ENCODE measurements around the gene DLG3. TPM values are rescaled to one million over a fixed set of nuclear protein-coding genes. Genes with fewer than 3 reads are reported as not detected.

Gene DLG3
- total RNA-seq, 1 experiment from 2014 or later = 71.2 TPM

- no peak overlapping the region for H3T11ph ChIP-seq (ENCODE audit: low read length)
- no peak overlapping the region for H4K91ac ChIP-seq (ENCODE audit: insufficient read length, low read depth, low read length)
- H3K18ac ChIP-seq (ENCODE audit: insufficient read length, low read depth, low read length) = no peak overlapping the region
- no peak overlapping the region for H4K5ac ChIP-seq (ENCODE audit: insufficient read length, low read depth, low read length)
- no peak overlapping the region for H3K56ac ChIP-seq (ENCODE audit: insufficient read length, low read depth, low read length)
- H2BK12ac ChIP-seq (ENCODE audit: insufficient read length, low read depth, low read length) = no peak overlapping the region
- no peaks in the 10 kb centered on the region for H3K79me1 ChIP-seq (ENCODE audit: insufficient read depth, low read depth, low read length, poor library complexity, severe bottlenecking)
- no peak for TF ChIP-seq CTCF (conservative IDR thresholded peaks at IDR 0.05)
- H2BK5ac ChIP-seq (ENCODE audit: insufficient read length, low read length) = no peak overlapping the region
- H3K9me3 ChIP-seq (ENCODE audit: control insufficient read depth, low read depth, low read length) = peaks cover 13% of the 10 kb centered on the region
- Mint-ChIP-seq H3K27ac (peak overlapping the region in 1 of 3 experiments; percentile 49; a peak in 2 of 7 replicates), H3K4me1 (peaks cover 30 to 40% of the 10 kb centered on the region in 2 experiments), H3K27me3 (ENCODE audit: low read depth) (no peaks in the 10 kb centered on the region), H3K4me3 (no peak overlapping the region), H3K36me3 (ENCODE audit: insufficient read depth in 1 of 3, low read depth in 3 of 3) (peaks cover 8 to 45% (median 42%) of the 10 kb centered on the region in 3 experiments; a peak in 6 of 7 replicates), H3K9me3 (peaks cover 59 to 68% of the 10 kb centered on the region in 2 experiments)
- no peak overlapping the region for H2AFZ ChIP-seq (ENCODE audit: low read length)
- no peak overlapping the region for H3K23ac ChIP-seq (ENCODE audit: insufficient read length, low read depth, low read length)
- no peak overlapping the region for H2AK5ac ChIP-seq (ENCODE audit: insufficient read length, low read length)
- no peak overlapping the region for H2BK20ac ChIP-seq (ENCODE audit: low read depth, low read length, poor library complexity, severe bottlenecking)
- H3K23me2 ChIP-seq (ENCODE audit: insufficient read length, low read depth, low read length, poor library complexity, severe bottlenecking) = no peaks in the 10 kb centered on the region
- DNase-seq = no peak
- H4K8ac ChIP-seq (replicated peaks; ENCODE audit: insufficient read length, low read depth, low read length) = no peak overlapping the region
- H3K4ac ChIP-seq (ENCODE audit: low read depth, low read length) = no peak overlapping the region
- H2BK15ac ChIP-seq (ENCODE audit: low read depth, low read length) = no peak overlapping the region
- H2BK120ac ChIP-seq (ENCODE audit: low read depth, low read length, poor library complexity, severe bottlenecking) = no peak overlapping the region
- no peaks in the 10 kb centered on the region for H4K20me1 ChIP-seq (ENCODE audit: control insufficient read depth, insufficient read depth, insufficient read length)
- H3K4me2 ChIP-seq (ENCODE audit: insufficient read depth, insufficient read length, low read length) = no peak overlapping the region
- no peaks in the 10 kb centered on the region for H3K27me3 ChIP-seq (ENCODE audit: insufficient read depth, low read length)
- H3K14ac ChIP-seq (ENCODE audit: insufficient read depth, low read length) = no peak overlapping the region
- no peak overlapping the region for H3K27ac ChIP-seq (ENCODE audit: insufficient read length, low read depth, low read length)
- H3K9ac ChIP-seq (ENCODE audit: extremely low read depth, insufficient read length, low read length) = no peak overlapping the region
- H3K4me1 ChIP-seq (ENCODE audit: insufficient read depth, low read length) = peaks cover 2% of the 10 kb centered on the region; the same call in 1 of the 2 replicates
- H3K79me2 ChIP-seq (ENCODE audit: insufficient read depth, low read length) = peaks cover 3% of the 10 kb centered on the region
- WGBS (ENCODE audit: extremely low coverage, insufficient read length, low lambda C conversion rate) = no CpG with 5 or more reads among the region's 3 CpGs
Observed at GRCh38 chrX:70470850-70471289, 26.2 kb downstream of the DLG3 start.

Measured in H9 (cell line).